HG02884 (cell line): ENCODE results near the gene SEMA5A.
A peak's percentile ranks its signal among the peaks of the same experiment; 100 is the strongest.

Experiments used
- ATAC-seq: cut with Tn5 transposase; IDR thresholded peaks from one replicate; pipeline ENCODE4 v1.9.1; 2021; ENCODE audit warnings: mild to moderate bottlenecking, moderate library complexity; ENCODE audit not compliant: unreplicated experiment

SEMA5A gene

GRCh38 chr5:9233035-9233434, 312.8 kb downstream of the SEMA5A start:
- ATAC-seq, result no peak

- ATAC-seq, result no peak
Observed at GRCh38 chr5:9231842-9232241, 314.0 kb downstream of the SEMA5A start.

GRCh38 chr5:9230355-9230754, 315.5 kb downstream of the SEMA5A start:
- ATAC-seq, result no peak

GRCh38 chr5:9226016-9226536, 319.8 kb downstream of the SEMA5A start:
- no peak for ATAC-seq

- ATAC-seq, result no peak
Observed at GRCh38 chr5:9222054-9222976, 323.6 kb downstream of the SEMA5A start.

- ATAC-seq, result no peak
Observed at GRCh38 chr5:9218358-9218757, 327.5 kb downstream of the SEMA5A start.

- no peak for ATAC-seq
Observed at GRCh38 chr5:9212605-9213004, 333.3 kb downstream of the SEMA5A start.

- ATAC-seq, result no peak
Observed at GRCh38 chr5:9209846-9210492, 335.9 kb downstream of the SEMA5A start.

- peak; percentile 93 for ATAC-seq
Observed at GRCh38 chr5:9207817-9208418, 338.0 kb downstream of the SEMA5A start.

GRCh38 chr5:9202636-9203035, 343.2 kb downstream of the SEMA5A start:
- ATAC-seq, result no peak

- ATAC-seq, result no peak
Observed at GRCh38 chr5:9201761-9202160, 344.1 kb downstream of the SEMA5A start.

GRCh38 chr5:9201011-9201410, 344.9 kb downstream of the SEMA5A start:
- ATAC-seq, result no peak

GRCh38 chr5:9198394-9198793, 347.5 kb downstream of the SEMA5A start:
- no peak for ATAC-seq

GRCh38 chr5:9197881-9198260, 348.0 kb downstream of the SEMA5A start:
- peak; percentile 96 for ATAC-seq

- ATAC-seq, result no peak
Observed at GRCh38 chr5:9196403-9197227, 349.3 kb downstream of the SEMA5A start.

GRCh38 chr5:9194509-9194908, 351.4 kb downstream of the SEMA5A start:
- no peak for ATAC-seq

- ATAC-seq, result no peak
Observed at GRCh38 chr5:9192266-9192665, 353.6 kb downstream of the SEMA5A start.

- ATAC-seq, result no peak
Observed at GRCh38 chr5:9189681-9190080, 356.2 kb downstream of the SEMA5A start.

- no peak for ATAC-seq
Observed at GRCh38 chr5:9188956-9189355, 356.9 kb downstream of the SEMA5A start.

- ATAC-seq, result no peak
Observed at GRCh38 chr5:9188131-9188530, 357.7 kb downstream of the SEMA5A start.

- ATAC-seq, result no peak
Observed at GRCh38 chr5:9187614-9188013, 358.3 kb downstream of the SEMA5A start.
